Measurements from ENCODE around the gene SPC25.

SPC25 gene

DNA sequence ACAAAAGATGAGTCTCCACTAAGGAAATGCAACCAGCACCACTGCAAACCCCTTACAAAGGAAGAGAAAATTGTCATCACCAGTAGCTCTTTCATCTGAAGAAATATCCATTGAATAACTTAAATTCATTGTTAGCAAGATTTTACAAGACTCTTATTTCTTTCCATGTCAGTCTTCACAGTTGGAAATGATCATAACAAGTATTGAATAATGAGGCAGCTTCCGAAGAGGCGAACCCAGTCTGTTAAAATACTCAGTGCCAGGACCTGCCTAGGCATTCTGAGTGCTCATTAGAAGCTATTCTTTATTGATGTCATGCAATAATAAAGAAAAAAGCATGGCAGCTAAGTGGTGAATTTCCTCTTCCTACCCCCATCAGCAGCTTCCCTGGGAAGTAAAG is 54.3 kb downstream of the SPC25 start:
- no peak for DNase-seq

DNA sequence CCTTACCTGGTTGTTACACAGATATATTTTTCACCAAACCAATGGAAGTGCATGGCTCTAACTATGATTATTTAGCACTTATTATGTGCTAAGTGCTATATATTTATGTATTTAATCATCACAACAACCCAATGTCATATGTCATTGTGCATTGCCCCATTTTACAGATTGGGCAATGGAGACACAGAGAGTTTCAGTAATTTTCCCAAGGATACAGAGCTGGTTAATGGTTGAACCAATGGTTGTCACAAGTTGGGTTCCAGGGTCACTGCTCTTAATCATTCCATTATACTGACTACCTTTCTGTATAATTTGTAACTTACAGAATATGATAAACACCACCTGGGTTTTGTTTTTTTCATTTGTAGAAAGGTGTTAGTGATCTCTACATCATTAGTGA is 58.6 kb downstream of the SPC25 start:
- no peak for DNase-seq

DNA sequence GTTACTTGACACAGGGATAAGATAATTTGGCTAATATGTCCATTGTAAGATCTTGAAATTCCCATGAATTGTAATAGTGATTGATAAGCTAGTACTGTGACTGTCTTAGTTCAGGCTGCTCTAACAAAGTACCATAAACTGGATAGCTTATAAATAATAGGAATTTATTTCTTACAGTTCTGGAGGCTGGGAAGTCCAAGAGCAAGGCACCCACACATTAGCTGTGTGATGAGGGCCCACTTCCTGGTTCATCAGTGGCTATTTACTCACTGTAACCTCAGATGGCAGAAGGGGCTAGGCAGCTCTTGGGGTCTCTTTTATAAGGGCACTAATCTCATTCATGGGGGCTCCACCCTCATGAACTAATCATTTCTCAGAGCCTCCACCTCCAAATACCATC is 59.3 kb downstream of the SPC25 start:
- DNase-seq: no peak

DNA sequence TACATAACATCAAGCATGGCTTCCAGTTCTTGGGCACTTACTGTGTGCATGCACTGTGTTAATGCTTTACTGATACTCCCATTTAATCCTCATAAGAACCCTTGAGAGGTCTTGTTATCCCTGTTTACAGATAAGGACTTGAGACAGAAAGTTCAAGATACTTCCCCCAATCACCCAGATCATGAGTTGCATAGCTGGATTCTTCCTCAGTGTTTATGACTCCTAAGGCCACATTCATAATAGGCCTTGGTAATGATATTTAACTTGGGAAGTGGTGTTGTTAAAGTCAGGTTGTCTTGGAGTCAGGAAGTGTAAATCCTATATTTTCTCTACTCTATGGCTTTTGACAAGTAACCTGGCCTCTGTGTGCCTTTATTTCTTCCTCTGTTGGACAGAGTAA is 65.1 kb downstream of the SPC25 start:
- DNase-seq: no peak

DNA sequence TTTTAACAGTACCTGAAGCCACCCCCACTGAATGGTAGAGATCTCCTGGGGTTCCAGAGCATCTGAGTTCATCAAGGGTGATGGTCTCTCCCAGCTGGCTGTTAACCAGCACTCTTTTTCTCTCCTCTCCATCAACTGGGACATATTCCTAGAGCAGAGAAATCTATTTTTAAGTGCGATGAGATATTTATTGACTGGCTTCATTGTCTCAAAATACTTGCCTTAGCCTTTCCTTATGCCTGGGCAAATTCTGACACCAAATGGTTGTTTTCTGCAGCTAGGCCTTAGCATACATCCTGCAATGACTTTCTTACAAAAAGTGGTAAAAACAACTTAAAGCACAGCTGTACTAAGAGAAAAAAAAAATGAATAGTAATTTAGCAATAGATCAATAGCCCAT is 68.2 kb downstream of the SPC25 start:
- no peak for DNase-seq

DNA sequence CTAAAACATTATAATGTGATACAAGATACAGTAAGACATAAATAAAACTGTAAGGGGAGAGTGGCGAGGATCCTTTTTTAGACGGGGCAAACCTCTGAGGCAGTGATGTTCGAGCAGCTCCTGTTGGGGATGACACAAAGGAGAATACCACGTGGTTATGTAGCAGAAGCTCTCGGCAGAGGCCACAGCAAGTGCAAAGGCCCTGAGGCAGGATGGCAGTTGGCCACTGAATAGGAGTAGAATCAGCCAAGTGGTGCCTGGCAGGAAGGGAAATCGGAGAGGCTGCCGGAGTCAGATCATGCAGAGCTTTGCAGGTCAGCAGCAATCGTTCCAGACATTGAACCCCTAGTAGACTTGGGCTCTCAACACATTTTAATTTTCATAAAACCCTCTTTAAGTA is 68.7 kb downstream of the SPC25 start:
- DNase-seq: no peak
